GM19467 (cell line): ENCODE results near the gene MUC3A.

Source experiments
- ATAC-seq: cut with Tn5 transposase; IDR thresholded peaks from one replicate; pipeline ENCODE4 v1.9.1; 2021; ENCODE audit warnings: mild to moderate bottlenecking, moderate library complexity; ENCODE audit not compliant: unreplicated experiment

MUC3A gene

DNA sequence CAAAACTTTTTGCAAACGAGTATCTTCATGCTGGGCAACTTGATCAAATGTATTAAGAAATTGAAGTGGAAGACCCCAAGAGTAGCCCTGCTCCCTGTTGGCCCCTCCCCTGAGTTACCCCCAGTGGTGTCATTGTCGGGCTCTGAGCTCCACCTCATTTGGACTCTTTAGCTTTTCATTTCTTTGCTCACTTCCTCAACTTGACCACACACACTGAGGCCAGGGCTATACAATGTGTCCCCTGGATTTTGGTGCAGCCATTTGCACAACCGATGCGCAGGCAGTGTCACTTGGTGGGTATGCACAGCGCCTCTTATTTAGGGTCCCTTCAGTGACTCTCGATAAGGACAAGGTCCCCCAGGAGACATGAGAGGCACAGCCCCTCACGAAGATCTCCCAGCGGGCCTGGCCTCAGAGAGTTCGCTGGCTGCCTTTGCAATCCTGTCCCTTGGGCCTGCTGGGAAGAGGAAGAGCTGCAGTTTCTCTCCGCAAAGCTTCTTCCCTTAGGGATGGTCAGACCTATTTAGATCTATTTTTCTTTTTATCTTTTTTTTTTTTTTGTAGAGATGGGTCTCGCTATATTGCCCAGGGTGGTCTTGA lies 2.5 kb upstream of the MUC3A start:
- ATAC-seq, result no peak

DNA sequence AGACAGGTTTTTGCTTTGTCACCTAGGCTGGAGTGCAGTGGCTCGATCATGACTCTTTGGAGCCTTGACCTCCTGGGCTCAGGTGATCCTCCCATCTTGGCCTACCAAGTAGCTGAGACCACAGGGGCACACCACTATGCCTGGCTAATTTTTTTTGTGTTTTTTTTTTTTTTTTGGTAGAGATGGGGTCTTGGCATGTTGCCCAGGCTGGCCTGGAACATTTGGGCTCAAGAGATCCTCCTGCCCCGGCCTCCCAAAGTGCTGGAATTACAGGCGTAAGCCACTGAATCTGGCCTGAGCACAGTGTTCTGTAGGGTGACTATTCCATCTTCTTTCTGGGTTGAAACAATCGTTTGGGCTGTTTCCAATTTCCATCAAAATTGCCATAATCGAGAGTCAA lies 1.5 kb upstream of the MUC3A start:
- ATAC-seq, result no peak

DNA sequence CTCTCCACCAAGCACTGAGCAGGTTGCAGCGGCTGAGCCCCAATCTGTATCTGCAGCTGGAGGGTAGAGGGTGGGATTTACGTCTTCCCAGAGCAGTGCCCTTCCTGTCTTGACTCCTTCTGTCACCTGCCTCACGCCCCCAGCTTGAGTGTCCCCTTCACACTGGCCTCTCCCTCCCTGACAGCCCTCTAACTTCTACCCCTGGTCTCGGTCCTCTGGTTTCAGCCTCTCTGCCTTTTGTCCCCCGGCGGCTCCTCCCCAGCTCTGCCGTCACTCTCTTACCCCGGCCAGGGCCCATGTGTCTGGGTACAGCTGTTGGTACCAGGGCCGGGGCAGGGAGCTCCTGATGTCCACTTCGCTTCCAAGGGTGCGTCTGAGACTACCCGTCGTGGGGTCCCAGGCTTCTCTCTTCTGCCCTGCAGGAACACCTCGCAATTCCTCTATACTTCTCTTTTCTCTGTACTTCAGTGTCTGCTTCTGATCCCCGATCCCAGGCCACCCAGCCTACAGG lies 654 bp downstream of the MUC3A start:
- no peak for ATAC-seq

DNA sequence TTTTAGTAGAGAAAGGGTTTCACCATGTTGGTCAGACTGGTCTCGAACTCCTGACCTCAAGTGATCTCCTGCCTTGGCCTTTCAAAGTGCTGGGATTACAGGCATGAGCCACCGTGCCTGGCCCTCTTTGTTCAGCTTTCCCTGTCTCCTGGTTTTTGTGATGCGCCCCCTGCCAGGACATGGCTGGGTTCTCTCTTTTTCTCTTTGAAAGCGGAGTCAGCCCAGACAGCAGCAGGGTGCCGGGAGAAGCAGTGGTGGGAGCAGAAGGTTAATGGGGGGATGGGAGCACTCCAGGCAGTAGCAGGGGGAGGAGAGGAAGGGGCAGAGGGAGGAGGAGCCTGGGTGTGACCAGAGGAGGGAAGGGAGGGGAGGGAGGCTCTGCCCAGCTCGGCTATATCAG lies 1.8 kb downstream of the MUC3A start:
- no peak for ATAC-seq

DNA sequence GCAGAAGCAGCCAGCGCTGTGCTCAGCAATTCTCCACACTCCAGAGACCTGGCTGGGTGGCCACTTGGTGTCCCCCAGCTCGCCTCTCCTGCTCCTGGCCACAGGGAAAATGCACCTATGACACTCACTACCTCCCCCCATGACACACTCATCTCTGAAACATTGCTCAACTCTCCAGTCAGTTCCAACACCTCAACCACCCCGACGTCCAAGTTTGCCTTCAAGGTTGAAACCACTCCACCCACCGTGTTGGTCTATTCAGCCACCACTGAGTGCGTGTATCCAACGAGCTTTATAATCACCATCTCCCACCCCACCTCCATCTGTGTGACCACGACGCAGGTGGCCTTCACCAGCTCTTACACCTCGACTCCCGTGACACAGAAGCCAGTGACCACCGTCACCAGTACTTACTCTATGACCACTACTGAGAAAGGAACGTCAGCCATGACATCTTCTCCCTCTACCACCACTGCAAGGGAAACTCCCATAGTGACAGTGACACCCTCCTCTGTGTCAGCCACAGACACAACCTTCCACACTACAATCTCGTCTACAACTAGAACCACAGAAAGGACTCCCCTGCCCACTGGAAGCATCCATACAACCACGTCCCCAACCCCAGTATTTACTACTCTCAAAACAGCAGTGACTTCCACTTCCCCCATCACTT lies 2.7 kb downstream of the MUC3A start:
- ATAC-seq, result no peak

DNA sequence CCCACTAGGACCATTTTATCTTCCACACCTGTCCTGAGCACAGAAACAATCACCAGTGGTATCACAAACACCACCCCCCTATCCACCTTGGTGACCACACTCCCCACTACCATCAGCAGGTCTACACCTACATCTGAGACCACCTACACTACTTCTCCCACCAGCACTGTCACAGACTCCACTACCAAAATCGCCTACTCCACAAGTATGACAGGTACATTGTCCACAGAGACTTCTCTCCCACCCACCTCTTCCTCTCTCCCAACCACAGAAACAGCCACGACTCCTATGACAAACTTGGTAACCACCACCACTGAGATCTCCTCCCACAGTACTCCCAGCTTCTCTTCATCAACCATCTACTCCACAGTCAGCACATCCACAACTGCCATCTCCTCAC lies 3.3 kb downstream of the MUC3A start:
- no peak for ATAC-seq

DNA sequence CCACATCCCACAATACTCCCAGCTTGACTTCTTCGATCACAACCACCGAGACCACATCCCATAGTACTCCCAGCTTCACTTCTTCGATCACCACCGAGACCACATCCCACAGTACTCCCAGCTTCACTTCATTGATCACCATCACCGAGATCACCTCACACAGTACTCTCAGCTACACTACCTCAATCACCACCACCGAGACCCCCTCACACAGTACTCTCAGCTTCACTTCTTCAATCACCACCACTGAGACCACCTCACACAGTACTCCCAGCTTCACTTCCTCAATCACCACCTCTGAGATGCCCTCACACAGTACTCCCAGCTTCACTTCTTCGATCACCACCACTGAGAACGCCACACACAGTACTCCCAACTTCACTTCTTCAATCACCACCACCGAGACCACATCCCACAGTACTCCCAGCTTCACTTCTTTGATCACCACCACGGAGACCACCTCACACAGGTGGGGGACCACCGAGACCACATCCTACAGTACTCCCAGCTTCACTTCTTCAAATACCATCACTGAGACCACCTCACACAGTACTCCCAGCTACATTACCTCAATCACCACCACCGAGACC lies 8.6 kb downstream of the MUC3A start:
- no peak for ATAC-seq

DNA sequence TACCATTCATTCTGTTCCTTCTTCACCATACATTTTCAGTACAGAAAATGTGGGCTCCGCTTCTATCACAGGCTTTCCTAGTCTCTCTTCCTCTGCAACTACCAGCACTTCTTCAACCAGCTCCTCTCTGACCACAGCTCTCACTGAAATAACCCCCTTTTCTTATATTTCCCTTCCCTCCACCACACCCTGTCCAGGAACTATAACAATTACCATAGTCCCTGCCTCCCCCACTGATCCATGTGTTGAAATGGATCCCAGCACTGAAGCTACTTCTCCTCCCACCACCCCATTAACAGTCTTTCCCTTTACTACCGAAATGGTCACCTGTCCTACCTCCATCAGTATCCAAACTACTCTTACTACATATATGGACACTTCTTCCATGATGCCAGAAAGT lies 10.6 kb downstream of the MUC3A start:
- no peak for ATAC-seq

DNA sequence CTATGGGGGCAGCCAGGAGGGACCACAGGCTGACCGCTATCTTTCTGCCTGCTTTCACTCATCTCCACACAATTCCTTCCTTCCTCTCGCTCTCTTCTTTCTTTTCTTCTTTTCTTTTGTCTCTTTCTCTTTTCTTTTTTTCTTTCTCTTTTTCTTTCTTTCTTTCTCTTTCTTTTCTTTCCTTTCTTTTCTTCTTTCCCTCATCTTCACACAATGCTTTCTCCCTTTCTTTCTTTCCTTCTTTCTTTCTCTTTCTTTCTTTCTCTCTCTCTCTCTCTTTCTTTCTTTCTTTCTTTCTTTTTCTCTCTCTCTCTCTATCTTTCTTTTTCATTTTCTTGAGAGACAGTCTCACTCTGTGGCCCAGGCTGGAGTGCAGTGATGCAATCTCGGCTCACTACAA lies 13.2 kb downstream of the MUC3A start:
- no peak for ATAC-seq

DNA sequence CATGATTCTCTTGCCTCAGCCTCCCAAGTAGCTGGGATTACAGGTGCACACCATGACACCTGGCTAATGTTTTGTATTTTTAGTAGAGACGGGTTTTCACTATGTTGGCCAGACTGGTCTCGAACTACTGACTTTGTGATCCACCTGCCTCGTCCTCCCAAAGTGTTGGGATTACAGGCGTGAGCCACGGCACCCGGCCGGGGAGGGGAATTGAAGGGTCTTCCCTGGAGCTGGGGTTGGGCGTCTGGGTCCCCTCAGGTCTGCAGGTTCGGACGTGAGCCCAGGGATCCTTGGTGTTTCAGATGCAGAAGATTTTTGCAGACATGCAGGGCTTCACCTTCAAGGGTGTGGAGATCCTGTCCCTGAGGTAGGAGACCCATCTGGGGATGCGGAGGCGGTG lies 14.1 kb downstream of the MUC3A start:
- no peak for ATAC-seq

DNA sequence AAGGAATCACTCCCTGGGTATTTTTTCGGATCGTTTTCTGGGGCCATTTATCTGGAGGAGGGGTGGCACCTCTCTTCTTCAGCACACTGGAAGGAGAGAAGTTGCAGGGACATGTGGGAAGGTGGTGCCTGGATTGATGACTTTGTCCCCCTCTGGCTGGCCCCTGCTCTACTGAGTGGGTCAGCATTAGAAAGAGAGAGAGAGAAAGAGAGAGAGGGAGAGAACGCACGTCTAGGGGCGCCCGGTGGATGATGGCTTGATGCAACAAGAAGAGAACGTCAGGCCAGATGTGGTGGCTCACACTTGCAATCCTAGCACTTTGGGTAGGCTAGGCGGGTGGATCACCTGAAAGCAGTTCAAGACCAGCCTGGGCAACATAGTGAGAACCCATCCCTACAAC lies 14.5 kb downstream of the MUC3A start:
- ATAC-seq, result no peak

DNA sequence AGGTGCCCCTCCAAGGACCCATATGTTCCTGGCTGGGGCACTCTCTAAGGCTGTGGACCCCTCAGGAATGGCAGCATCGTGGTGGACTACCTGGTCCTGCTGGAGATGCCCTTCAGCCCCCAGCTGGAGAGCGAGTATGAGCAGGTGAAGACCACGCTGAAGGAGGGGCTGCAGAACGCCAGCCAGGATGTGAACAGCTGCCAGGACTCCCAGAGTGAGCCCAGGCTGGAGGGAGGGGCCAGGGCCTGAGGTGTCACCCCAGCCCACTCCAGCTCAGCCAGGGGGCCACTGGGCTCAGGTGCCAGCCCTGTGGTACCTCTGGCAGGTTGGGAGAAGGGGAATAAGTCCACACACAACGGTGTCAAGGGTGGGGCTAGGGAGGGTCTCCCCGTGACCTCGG lies 15.3 kb downstream of the MUC3A start:
- no peak for ATAC-seq

DNA sequence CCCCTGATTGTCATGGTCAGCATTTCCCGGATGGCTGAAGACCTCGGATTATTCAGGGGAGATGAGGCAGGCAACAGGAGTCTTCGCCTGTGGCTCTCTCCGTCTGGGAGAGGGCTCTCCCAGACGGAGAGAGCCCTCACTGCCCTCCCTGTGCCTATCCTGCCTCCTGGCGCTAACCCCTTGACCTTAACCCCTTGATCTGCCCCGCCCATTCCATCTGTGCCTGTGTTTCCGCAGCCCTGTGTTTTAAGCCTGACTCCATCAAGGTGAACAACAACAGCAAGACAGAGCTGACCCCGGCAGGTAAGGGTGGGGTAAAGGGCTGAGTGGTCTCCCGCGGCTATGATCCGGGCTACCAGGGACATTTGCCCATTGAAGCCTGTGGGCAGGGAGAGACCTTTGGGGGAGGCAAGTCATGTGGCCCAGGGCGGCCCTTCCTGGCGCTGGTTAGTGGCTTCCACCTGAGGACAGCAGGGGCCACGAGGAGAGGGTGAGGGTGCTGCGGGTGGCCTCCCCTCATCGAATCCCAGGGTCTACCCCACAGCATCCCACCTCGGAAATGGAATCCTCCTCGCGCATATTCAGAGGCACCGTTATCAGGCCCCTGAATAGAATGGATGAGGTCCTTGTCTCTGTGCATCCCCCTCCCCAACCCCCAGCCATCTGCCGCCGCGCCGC lies 15.8 kb downstream of the MUC3A start:
- no peak for ATAC-seq

DNA sequence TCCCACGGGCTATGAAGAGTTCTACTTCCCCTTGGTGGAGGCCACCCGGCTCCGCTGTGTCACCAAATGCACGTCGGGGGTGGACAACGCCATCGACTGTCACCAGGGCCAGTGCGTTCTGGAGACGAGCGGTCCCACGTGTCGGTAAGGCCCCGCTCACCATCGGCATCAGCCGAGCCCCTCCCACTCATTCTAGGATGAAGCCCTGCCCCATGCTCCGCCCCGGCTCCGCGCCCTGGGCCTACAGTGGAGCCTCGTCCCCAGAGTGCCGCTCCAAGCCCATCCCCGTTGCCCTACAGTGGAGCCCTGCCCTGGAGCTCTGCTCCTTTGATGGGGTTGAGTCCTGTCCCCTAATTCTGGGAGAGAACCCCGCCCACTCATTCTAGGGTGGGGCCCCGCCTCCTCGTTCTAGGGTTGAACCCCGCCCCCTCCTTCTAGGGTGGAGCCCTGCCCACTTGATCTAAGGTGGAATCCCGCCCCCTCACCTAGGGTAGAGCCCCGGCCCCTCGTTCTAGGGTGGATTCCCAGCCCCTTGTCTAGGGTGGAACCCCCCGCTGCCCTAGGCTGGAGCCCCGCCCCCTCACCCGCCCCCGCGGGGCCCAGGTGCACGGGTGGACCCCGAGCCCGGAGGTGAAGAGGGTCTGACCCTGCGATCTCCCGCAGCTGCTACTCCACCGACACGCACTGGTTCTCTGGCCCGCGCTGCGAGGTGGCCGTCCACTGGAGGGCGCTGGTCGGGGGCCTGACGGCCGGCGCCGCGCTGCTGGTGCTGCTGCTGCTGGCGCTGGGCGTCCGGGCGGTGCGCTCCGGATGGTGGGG lies 16.6 kb downstream of the MUC3A start:
- ATAC-seq, result no peak

DNA sequence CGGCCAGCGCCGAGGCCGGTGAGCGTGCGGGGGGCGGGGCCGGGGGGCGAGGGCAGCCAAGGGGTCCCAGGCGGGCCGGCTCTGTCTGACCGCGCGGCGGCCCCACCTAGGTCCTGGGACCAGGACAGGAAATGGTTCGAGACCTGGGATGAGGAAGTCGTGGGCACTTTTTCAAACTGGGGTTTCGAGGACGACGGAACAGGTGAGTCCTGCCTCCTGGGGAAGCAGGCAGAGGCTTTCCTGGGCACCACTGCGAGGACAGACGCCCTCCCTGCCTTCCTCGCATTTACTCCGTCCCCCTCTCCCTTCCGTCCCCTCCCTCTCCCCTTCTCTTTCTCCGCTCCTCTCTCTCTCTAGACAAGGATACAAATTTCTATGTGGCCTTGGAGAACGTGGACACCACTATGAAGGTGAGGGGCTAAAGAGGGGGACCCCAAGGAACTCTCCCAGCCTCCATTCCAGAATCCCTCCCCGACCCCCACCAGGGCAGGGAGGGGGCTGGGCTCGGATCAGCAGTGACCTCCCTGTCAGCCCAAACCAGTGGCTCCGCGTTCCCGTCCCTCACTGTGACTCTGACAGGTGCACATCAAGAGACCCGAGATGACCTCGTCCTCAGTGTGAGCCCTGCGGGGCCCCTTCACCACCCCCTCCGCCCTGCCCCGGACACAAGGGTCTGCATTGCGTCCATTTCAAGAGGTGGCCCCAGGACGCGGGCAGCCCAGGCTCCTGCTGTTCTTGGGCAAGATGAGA lies 17.4 kb downstream of the MUC3A start:
- ATAC-seq, result no peak

DNA sequence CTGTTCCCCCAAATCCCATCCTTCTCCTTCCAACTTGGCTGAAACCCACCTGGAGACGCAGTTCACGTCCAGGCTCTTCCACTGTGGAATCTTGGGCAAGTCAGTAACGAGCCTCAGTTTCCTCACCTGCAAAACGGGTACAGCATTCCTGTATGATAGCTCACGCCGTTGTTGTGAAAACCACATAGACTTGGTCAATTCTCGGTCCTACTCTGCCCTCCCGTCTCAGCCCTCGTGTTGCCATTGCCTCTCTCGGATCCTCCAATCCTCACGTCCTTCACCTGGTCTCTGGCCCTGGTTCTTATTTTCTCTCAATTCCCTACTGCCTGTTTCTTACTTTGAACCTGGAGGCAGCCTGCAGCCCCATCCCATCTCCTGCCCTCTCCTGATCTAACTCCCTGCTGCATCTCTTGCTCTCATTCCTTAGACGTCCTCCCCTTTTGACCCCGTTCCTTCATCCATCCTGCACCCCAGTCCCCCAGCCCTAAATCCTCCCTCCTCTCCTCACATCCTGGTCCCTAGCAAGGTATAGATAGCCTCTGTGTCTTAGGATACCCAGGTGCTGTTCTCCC lies 18.0 kb downstream of the MUC3A start:
- no peak for ATAC-seq

DNA sequence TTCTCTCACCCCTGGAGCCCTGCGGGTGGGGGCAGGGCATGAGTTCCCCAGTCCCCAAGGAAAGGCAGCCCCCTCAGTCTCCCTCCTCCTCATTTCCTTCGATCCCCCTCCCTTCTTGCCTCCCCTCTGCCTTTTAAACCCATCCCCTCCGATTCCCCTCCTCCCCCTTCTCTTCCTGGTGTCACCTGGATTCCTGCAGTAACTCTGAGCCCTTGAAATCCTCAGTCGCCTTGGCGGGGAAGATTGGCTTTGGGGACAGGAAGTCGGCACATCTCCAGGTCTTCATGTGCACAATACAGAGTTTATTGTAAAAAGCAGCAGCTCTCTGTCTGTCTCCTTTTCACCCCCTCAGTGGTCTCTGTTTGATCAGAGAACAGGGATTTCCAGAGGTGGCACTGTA lies 18.7 kb downstream of the MUC3A start:
- ATAC-seq, result no peak

DNA sequence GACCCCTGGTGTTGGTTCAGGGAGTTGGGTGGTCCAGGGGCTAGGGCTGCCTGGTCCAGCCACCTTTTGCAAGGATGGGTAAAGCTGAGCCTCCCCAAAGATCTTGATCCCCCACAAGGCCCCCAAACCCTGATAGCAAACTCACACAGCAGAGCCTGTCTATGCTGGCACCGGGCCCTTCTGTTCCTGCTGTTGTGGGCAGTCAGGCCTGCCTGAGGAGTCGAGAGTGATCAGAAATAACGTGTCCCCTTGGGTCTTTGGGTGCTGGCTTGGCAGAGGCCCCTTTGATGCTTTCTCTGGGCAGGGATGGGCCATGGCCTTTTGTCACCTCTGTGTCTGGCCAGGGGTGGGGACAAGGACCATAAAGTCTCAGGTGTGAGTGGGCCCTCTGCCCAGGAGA lies 19.3 kb downstream of the MUC3A start:
- no peak for ATAC-seq

DNA sequence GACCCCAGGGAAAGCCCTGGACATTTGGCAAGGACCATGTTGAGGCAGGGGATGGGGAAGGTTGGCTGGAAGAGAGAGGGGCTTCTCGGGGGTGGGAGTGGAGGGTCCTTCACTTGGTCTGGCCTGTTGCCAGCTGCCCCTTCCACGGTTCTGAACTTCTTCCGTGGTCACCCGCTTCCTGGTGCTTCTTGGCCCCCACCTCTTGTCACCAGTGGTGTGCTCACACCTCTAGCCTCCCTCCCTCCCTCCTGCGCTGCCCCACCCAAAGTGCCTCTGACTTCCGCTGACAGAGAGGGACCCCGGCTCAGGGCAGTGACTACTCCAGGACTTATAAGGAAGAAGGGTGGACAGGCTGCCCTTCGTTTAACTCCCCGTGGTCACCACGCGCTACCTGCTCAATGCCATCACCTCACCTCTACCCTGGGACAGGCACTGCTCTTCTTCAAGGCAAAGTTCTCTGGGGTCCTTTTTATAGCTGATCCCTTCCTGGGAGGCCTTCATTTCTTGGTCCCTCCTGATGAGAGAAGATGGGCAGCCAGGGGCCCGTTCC lies 19.8 kb downstream of the MUC3A start, which contains the start of gene MUC12:
TSS of gene MUC12 (plus strand) at position 500 of the 550 bp plus-strand sequence. CDS start 58 bp downstream, outside the sequence.
- ATAC-seq, result no peak
